ENCODE measurements around the gene CSNK2A1. TPM values are rescaled to one million over a fixed set of nuclear protein-coding genes. Genes with fewer than 3 reads are reported as not detected.

The CSNK2A1 gene
- total and polyA plus RNA-seq, 12 donors = 18.9 to 192 (median 94.1) TPM

GRCh38 chr20:497979-498378 lies 45.6 kb downstream of the CSNK2A1 start:
- Histone ChIP-seq H3K4me3 (no peak overlapping the region), H3K27ac (no peak overlapping the region), H3K36me3 (replicated peaks in 1 of 2) (peaks cover 0 to 69% of the 10 kb centered on the region in 2 donors), H3K27me3 (no peaks in the 10 kb centered on the region), H3K4me1 (replicated peaks in 1 of 2) (no peaks in the 10 kb centered on the region), H3K9me3 (replicated peaks in 1 of 3) (no peaks in the 10 kb centered on the region)
- TF ChIP-seq CTCF (IDR thresholded peaks at IDR 0.05) = no peak
- WGBS, 4 donors = 90 to 100% (median 98%) methylated on average over 2 of the region's 2 CpGs
- no peak for DNase-seq
- intact Hi-C loops (cut with DNase I) = no loop called here

DNA sequence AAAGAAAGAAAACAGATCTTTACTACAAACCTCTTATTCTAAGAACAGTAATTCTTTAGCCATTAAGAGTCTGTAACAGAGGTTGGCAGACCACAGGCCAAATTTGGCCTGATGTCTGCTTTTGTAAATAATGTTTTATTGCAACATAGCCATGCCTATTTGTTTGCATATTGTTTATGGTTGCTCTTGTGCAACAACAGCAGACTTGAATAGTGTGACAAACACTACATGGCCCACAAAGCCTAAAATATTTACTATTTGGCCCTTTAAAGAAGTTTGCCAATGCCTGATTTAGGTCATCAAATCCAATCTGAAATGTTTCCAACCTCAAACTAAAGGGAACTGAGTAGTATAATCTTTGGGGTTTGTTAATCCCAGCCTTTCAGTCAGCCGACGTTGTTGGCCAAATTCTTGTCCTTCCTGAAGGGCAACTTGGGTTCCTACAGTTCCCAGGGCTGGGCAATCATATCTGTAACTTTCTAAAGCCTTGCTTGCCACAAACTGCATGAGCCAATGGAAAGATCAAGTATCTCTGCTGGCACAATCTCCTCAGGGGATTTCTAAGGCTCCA lies 47.4 kb downstream of the CSNK2A1 start:
- intact Hi-C loops (cut with DNase I) = no loop called here
- Histone ChIP-seq H3K9me3 (replicated peaks in 1 of 3) (no peaks in the 10 kb centered on the region), H3K27me3 (no peaks in the 10 kb centered on the region), H3K4me1 (replicated peaks in 1 of 2) (no peaks in the 10 kb centered on the region), H3K27ac (peak overlapping the region in 2 of 5 donors; percentile 8 to 49), H3K36me3 (replicated peaks in 1 of 2) (peaks cover 0 to 71% of the 10 kb centered on the region in 2 donors), H3K4me3 (no peak overlapping the region)
- WGBS, 4 donors = 28 to 41% (median 38%) methylated on average over 2 of the region's 2 CpGs
- peak in 4 of 7 donors; percentile 18 to 40 (median 34) for DNase-seq
- TF ChIP-seq POLR2A (IDR thresholded peaks at IDR 0.05) (no peak), CTCF (IDR thresholded peaks at IDR 0.05) (no peak)

- no peak for TF ChIP-seq CTCF (IDR thresholded peaks at IDR 0.05)
- no peak for TF ChIP-seq POLR2A (IDR thresholded peaks at IDR 0.05)
These were observed 51.4 kb downstream of the CSNK2A1 start for GRCh38 chr20:492159-492558.

GRCh38 chr20:487655-488054 lies 55.9 kb downstream of the CSNK2A1 start:
- no peak overlapping the region for H3K4me3 ChIP-seq
- H3K36me3 ChIP-seq (replicated peaks in 1 of 2) = peaks cover 0 to 93% of the 10 kb centered on the region in 2 donors
- 87 to 94% (median 90%) methylated on average over 4 of the region's 4 CpGs for WGBS, 4 donors
- no peaks in the 10 kb centered on the region for H3K9me3 ChIP-seq (replicated peaks in 1 of 3)
- intact Hi-C loops (cut with DNase I) = no loop called here
- DNase-seq = no peak
- no peaks in the 10 kb centered on the region for H3K4me1 ChIP-seq (replicated peaks in 1 of 2)
- no peak for TF ChIP-seq POLR2A (IDR thresholded peaks at IDR 0.05)
- TF ChIP-seq CTCF (IDR thresholded peaks at IDR 0.05) = no peak
- H3K27ac ChIP-seq = no peak overlapping the region
- no peaks in the 10 kb centered on the region for H3K27me3 ChIP-seq

More at GRCh38 chr20:492159-492558, 51.4 kb downstream of the CSNK2A1 start:
- Histone ChIP-seq H3K36me3 (replicated peaks in 1 of 2) (peaks cover 0 to 73% of the 10 kb centered on the region in 2 donors), H3K4me1 (replicated peaks in 1 of 2) (no peaks in the 10 kb centered on the region), H3K27me3 (no peaks in the 10 kb centered on the region), H3K27ac (no peak overlapping the region), H3K4me3 (no peak overlapping the region), H3K9me3 (replicated peaks in 1 of 3) (no peaks in the 10 kb centered on the region)
- no peak for DNase-seq
- 85 to 95% (median 90%) methylated on average over 5 of the region's 5 CpGs for WGBS, 4 donors
- intact Hi-C loops (cut with DNase I) = no loop called here

Measured in adrenal gland (tissue), 12 donors.